ENCODE results near the gene KIRREL1. TPM values are rescaled to one million over a fixed set of nuclear protein-coding genes. Genes with fewer than 3 reads are reported as not detected.

The KIRREL1 gene
- total RNA-seq, 1 donor from 2014 or later, result 39.5 TPM

- no peaks in the 10 kb centered on the region for H3K4me1 Mint-ChIP-seq
- H3K36me3 ChIP-seq, result no peaks in the 10 kb centered on the region
- no peak for DNase-seq (ENCODE audit: low spot score)
- H3F3A ChIP-seq (ENCODE audit: low read depth), result no peaks in the 10 kb centered on the region
- no peaks in the 10 kb centered on the region for H3K79me2 ChIP-seq (ENCODE audit: low read depth)
- peaks cover 2% of the 10 kb centered on the region for H3K27me3 Mint-ChIP-seq (ENCODE audit: insufficient read depth, low read depth)
- no peak overlapping the region for H3K4me3 Mint-ChIP-seq
- H3K9me3 ChIP-seq (ENCODE audit: low read depth), result no peaks in the 10 kb centered on the region
- H2AFZ ChIP-seq (replicated peaks), result no peak overlapping the region
- H3K27me3 ChIP-seq, result no peaks in the 10 kb centered on the region
- no peak overlapping the region for H3K27ac Mint-ChIP-seq
- H3K9ac ChIP-seq, result no peak overlapping the region
- H4K20me1 ChIP-seq (ENCODE audit: low read depth), result no peaks in the 10 kb centered on the region
- H3K4me2 ChIP-seq, result no peak overlapping the region
- no peak overlapping the region for H3K27ac ChIP-seq
- no peaks in the 10 kb centered on the region for H3K4me1 ChIP-seq
- TF ChIP-seq EZH2phosphoT487 (IDR thresholded peaks at IDR 0.05) (no peak), CTCF (IDR thresholded peaks at IDR 0.05) (no peak), EZH2 (IDR thresholded peaks at IDR 0.05) (no peak)
- H3K36me3 Mint-ChIP-seq, result no peaks in the 10 kb centered on the region
- no peak overlapping the region for H3K4me3 ChIP-seq
- no peaks in the 10 kb centered on the region for H3K9me3 Mint-ChIP-seq
Observed at GRCh38 chr1:158131217-158131616, 137.8 kb downstream of the KIRREL1 start.

- no peak overlapping the region for H3K27ac Mint-ChIP-seq
- H3K27me3 Mint-ChIP-seq (ENCODE audit: insufficient read depth, low read depth), result peaks cover 2% of the 10 kb centered on the region
- no peaks in the 10 kb centered on the region for H3K36me3 Mint-ChIP-seq
- H3K9ac ChIP-seq, result no peak overlapping the region
- peaks cover 2% of the 10 kb centered on the region for H3K27me3 ChIP-seq
- no peaks in the 10 kb centered on the region for H3K9me3 Mint-ChIP-seq
- no peaks in the 10 kb centered on the region for H3K4me1 Mint-ChIP-seq
- H3K4me1 ChIP-seq, result no peaks in the 10 kb centered on the region
- no peak overlapping the region for H3K4me3 Mint-ChIP-seq
- H3K27ac ChIP-seq, result no peak overlapping the region
- no peaks in the 10 kb centered on the region for H3F3A ChIP-seq (ENCODE audit: low read depth)
- no peaks in the 10 kb centered on the region for H3K79me2 ChIP-seq (ENCODE audit: low read depth)
- no peaks in the 10 kb centered on the region for H3K9me3 ChIP-seq (ENCODE audit: low read depth)
- no peak overlapping the region for H3K4me2 ChIP-seq
- TF ChIP-seq CTCF (IDR thresholded peaks at IDR 0.05), result no peak
- no peak for TF ChIP-seq EZH2phosphoT487 (IDR thresholded peaks at IDR 0.05)
- no peak for TF ChIP-seq EZH2 (IDR thresholded peaks at IDR 0.05)
- H3K4me3 ChIP-seq, result no peak overlapping the region
- DNase-seq (ENCODE audit: low spot score), result no peak
- no peaks in the 10 kb centered on the region for H3K36me3 ChIP-seq
- no peaks in the 10 kb centered on the region for H4K20me1 ChIP-seq (ENCODE audit: low read depth)
- peak overlapping the region; percentile 47 for H2AFZ ChIP-seq (replicated peaks)
Observed at GRCh38 chr1:158140764-158141192, 147.3 kb downstream of the KIRREL1 start.

GRCh38 chr1:158145173-158145719 is 151.8 kb downstream of the KIRREL1 start:
- H2AFZ ChIP-seq (replicated peaks), result no peak overlapping the region

More at GRCh38 chr1:158145173-158145719, 151.8 kb downstream of the KIRREL1 start:
- Histone ChIP-seq H3K4me3 (no peak overlapping the region), H3K9me3 (ENCODE audit: low read depth) (no peaks in the 10 kb centered on the region), H4K20me1 (ENCODE audit: low read depth) (no peaks in the 10 kb centered on the region), H3K4me2 (no peak overlapping the region), H3K9ac (no peak overlapping the region), H3K36me3 (no peaks in the 10 kb centered on the region), H3K79me2 (ENCODE audit: low read depth) (no peaks in the 10 kb centered on the region), H3K27ac (no peak overlapping the region), H3K4me1 (no peaks in the 10 kb centered on the region), H3K27me3 (peaks cover 32% of the 10 kb centered on the region), H3F3A (ENCODE audit: low read depth) (no peaks in the 10 kb centered on the region)
- TF ChIP-seq EZH2phosphoT487 (IDR thresholded peaks at IDR 0.05), result no peak
- no peak for TF ChIP-seq CTCF (IDR thresholded peaks at IDR 0.05)
- TF ChIP-seq EZH2 (IDR thresholded peaks at IDR 0.05), result no peak
- Mint-ChIP-seq H3K27ac (no peak overlapping the region), H3K27me3 (ENCODE audit: insufficient read depth, low read depth) (peaks cover 4% of the 10 kb centered on the region), H3K36me3 (no peaks in the 10 kb centered on the region), H3K4me3 (no peak overlapping the region), H3K9me3 (peaks cover 3% of the 10 kb centered on the region), H3K4me1 (no peaks in the 10 kb centered on the region)
- no peak for DNase-seq (ENCODE audit: low spot score)

Measured in neural progenitor cell (in vitro differentiated cells).